Measurements from ENCODE around the gene GNAI3. TPM values are rescaled to one million over a fixed set of nuclear protein-coding genes. Genes with fewer than 3 reads are reported as not detected.

The GNAI3 gene
- polyA plus RNA-seq, 3 donors: 3.0 to 14.2 (median 10.4) TPM

- Histone ChIP-seq H3K4me3 (replicated peaks in 1 of 3; ENCODE audit: low read depth in 2 of 3, low read length in 3 of 3) (peak overlapping the region in 1 of 3 experiments; percentile 71), H2AFZ (ENCODE audit: insufficient read depth, low read depth, low read length, poor library complexity, severe bottlenecking) (no peak overlapping the region), H3K27me3 (ENCODE audit: control insufficient read depth in 2 of 2, insufficient read depth in 2 of 2, low read length in 2 of 2) (no peaks in the 10 kb centered on the region), H3K9ac (ENCODE audit: insufficient read depth, low read length, poor library complexity, severe bottlenecking) (no peak overlapping the region), H3K4me2 (replicated peaks; ENCODE audit: extremely low read depth, low read length, poor library complexity, severe bottlenecking) (peak overlapping the region; percentile 78), H3K36me3 (replicated peaks in 1 of 2; ENCODE audit: control insufficient read depth in 1 of 2, insufficient read depth in 2 of 2, low read length in 2 of 2) (no peaks in the 10 kb centered on the region), H3K79me2 (ENCODE audit: insufficient read depth, low read length) (peaks cover 100% of the 10 kb centered on the region), H3K4me1 (ENCODE audit: control insufficient read depth in 1 of 2, insufficient read depth in 2 of 2, low read length in 2 of 2) (peaks cover 46 to 55% of the 10 kb centered on the region in 2 donors), H4K20me1 (ENCODE audit: insufficient read depth, low read length) (peaks cover 99% of the 10 kb centered on the region), H3K9me3 (replicated peaks in 1 of 2; ENCODE audit: control insufficient read depth in 1 of 2, insufficient read depth in 1 of 2, low read length in 2 of 2) (no peaks in the 10 kb centered on the region), H3K27ac (ENCODE audit: low read depth in 1 of 2, low read length in 2 of 2) (peak overlapping the region in 1 of 2 donors; percentile 69)
- DNase-seq: no peak
- no peak overlapping the region for H3K4me3 Mint-ChIP-seq
- no peaks in the 10 kb centered on the region for H3K9me3 Mint-ChIP-seq
- peaks cover 33% of the 10 kb centered on the region for H3K4me1 Mint-ChIP-seq
- no CpG with 5 or more reads among the region's 4 CpGs for WGBS (ENCODE audit: insufficient coverage)
- peaks cover 0 to 6% of the 10 kb centered on the region in 2 donors for H3K36me3 Mint-ChIP-seq
- H3K27me3 Mint-ChIP-seq (ENCODE audit: low read depth in 3 of 3): peaks cover 0 to 1% (median 0%) of the 10 kb centered on the region in 3 donors
- intact Hi-C loops (cut with micrococcal nuclease): no loop called here
- no peak for TF ChIP-seq CTCF (IDR thresholded peaks at IDR 0.05)
- peak overlapping the region in 4 of 7 donors; percentile 15 to 75 (median 57) for H3K27ac Mint-ChIP-seq
Measured at GRCh38 chr1:109567877-109568672, 19.7 kb downstream of the GNAI3 start.

GRCh38 chr1:109569323-109569722, 20.9 kb downstream of the GNAI3 start:
- Histone ChIP-seq H3K9ac (ENCODE audit: insufficient read depth, low read length, poor library complexity, severe bottlenecking) (peak overlapping the region; percentile 35), H3K79me2 (ENCODE audit: insufficient read depth, low read length) (peaks cover 93% of the 10 kb centered on the region), H3K4me2 (replicated peaks; ENCODE audit: extremely low read depth, low read length, poor library complexity, severe bottlenecking) (peak overlapping the region; percentile 78), H2AFZ (ENCODE audit: insufficient read depth, low read depth, low read length, poor library complexity, severe bottlenecking) (peak overlapping the region; percentile 34), H3K36me3 (replicated peaks in 1 of 2; ENCODE audit: control insufficient read depth in 1 of 2, insufficient read depth in 2 of 2, low read length in 2 of 2) (no peaks in the 10 kb centered on the region), H3K27ac (ENCODE audit: low read depth in 1 of 2, low read length in 2 of 2) (peak overlapping the region in 1 of 2 donors; percentile 69), H4K20me1 (ENCODE audit: insufficient read depth, low read length) (peaks cover 97% of the 10 kb centered on the region), H3K4me1 (ENCODE audit: control insufficient read depth in 1 of 2, insufficient read depth in 2 of 2, low read length in 2 of 2) (peaks cover 54 to 62% of the 10 kb centered on the region in 2 donors), H3K27me3 (ENCODE audit: control insufficient read depth in 2 of 2, insufficient read depth in 2 of 2, low read length in 2 of 2) (no peaks in the 10 kb centered on the region), H3K4me3 (replicated peaks in 1 of 3; ENCODE audit: low read depth in 2 of 3, low read length in 3 of 3) (peak overlapping the region in 2 of 3 experiments; percentile 55 to 71), H3K9me3 (replicated peaks in 1 of 2; ENCODE audit: control insufficient read depth in 1 of 2, insufficient read depth in 1 of 2, low read length in 2 of 2) (no peaks in the 10 kb centered on the region)
- intact Hi-C loops (cut with micrococcal nuclease): no loop called here
- 90% methylated on average over 1 of the region's 1 CpG for WGBS (ENCODE audit: insufficient coverage)
- Mint-ChIP-seq H3K9me3 (no peaks in the 10 kb centered on the region), H3K36me3 (peaks cover 0 to 6% of the 10 kb centered on the region in 2 donors), H3K4me1 (peaks cover 37% of the 10 kb centered on the region), H3K27me3 (ENCODE audit: low read depth in 3 of 3) (peaks cover 0 to 1% (median 0%) of the 10 kb centered on the region in 3 donors), H3K4me3 (no peak overlapping the region), H3K27ac (no peak overlapping the region)
- DNase-seq: no peak
- no peak for TF ChIP-seq CTCF (IDR thresholded peaks at IDR 0.05)
